ENCODE measurements around the gene PIPOX. TPM values are rescaled to one million over a fixed set of nuclear protein-coding genes. Genes with fewer than 3 reads are reported as not detected.

Gene PIPOX
- total and polyA plus RNA-seq, 2 of the 13 experiments (the other 11 are each of a cell fraction or from before 2014, with no cell fraction given), result 87.3 to 154 TPM

DNA sequence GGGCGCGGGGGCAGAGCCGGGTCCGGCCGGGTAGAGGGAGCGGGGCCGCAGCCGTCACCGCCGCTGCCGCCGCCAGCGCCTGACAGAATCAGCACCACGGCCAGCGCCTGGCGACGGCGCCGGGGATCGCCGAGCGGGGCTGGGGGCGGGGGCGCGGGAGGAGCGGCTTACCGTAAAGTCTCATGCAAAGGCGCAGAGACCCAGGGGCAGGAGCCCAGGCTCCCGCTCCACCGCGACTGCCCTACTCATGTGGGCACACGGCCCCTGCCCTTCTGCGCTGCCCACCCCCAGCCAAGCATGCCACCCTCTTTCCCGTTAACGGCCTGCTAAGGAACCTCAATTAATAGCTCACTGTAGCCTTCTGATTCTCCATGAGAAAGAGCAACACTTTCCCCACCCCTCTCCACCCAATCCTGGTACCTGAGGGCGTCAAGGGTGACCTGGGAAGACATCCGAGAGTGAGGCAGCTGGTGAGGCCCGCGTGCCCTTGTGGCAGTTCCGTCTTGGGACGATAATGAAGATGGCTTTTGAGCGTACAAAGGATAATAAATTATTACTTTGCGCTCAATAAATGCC is 36.9 kb upstream of the PIPOX start, which contains the start of gene SEZ6 (continued):
- TF ChIP-seq, protein P1, sequence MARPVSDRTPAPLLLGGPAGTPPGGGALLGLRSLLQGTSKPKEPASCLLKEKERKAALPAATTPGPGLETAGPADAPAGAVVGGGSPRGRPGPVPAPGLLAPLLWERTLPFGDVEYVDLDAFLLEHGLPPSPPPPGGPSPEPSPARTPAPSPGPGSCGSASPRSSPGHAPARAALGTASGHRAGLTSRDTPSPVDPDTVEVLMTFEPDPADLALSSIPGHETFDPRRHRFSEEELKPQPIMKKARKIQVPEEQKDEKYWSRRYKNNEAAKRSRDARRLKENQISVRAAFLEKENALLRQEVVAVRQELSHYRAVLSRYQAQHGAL (CRISPR knock-in tag; IDR thresholded peaks at IDR 0.05; ENCODE audit: not compliant biosample characterization), result peak; percentile 85
- TF ChIP-seq ZSCAN25 (CRISPR knock-in tag; IDR thresholded peaks at IDR 0.05) (peak; percentile 84), ZNF777 (CRISPR knock-in tag; IDR thresholded peaks at IDR 0.05) (peak; percentile 61), ZNF274 (CRISPR knock-in tag; IDR thresholded peaks at IDR 0.05) (peak; percentile 85; the same call in 1 of the 2 replicates), CENPX (CRISPR knock-in tag; IDR thresholded peaks at IDR 0.05) (no peak), RXRA (CRISPR knock-in tag; IDR thresholded peaks at IDR 0.05) (0 out of 2 replicates have a peak, but pooled peaks have one; percentile 26), SKI (IDR thresholded peaks at IDR 0.05; ENCODE audit: partially characterized antibody) (peak; percentile 42), ZNF713 (CRISPR knock-in tag; IDR thresholded peaks at IDR 0.05) (no peak), FOSL2 (CRISPR knock-in tag; IDR thresholded peaks at IDR 0.05) (peak; percentile 59), ZNF614 (CRISPR knock-in tag; IDR thresholded peaks at IDR 0.05; ENCODE audit: borderline replicate concordance) (peak; percentile 82; the same call in 1 of the 2 replicates)
- TF ChIP-seq, protein P2, sequence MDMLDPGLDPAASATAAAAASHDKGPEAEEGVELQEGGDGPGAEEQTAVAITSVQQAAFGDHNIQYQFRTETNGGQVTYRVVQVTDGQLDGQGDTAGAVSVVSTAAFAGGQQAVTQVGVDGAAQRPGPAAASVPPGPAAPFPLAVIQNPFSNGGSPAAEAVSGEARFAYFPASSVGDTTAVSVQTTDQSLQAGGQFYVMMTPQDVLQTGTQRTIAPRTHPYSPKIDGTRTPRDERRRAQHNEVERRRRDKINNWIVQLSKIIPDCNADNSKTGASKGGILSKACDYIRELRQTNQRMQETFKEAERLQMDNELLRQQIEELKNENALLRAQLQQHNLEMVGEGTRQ (IDR thresholded peaks at IDR 0.05; ENCODE audit: low read depth, low read length), result no peak
- TF ChIP-seq, protein P2 (CRISPR knock-in tag; IDR thresholded peaks at IDR 0.05; ENCODE audit: borderline replicate concordance), result no peak
- TF ChIP-seq, protein P3, sequence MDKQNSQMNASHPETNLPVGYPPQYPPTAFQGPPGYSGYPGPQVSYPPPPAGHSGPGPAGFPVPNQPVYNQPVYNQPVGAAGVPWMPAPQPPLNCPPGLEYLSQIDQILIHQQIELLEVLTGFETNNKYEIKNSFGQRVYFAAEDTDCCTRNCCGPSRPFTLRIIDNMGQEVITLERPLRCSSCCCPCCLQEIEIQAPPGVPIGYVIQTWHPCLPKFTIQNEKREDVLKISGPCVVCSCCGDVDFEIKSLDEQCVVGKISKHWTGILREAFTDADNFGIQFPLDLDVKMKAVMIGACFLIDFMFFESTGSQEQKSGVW (CRISPR knock-in tag; IDR thresholded peaks at IDR 0.05; ENCODE audit: borderline replicate concordance), result peak; percentile 86; the same call in 1 of the 2 replicates
- TF ChIP-seq, protein P4, sequence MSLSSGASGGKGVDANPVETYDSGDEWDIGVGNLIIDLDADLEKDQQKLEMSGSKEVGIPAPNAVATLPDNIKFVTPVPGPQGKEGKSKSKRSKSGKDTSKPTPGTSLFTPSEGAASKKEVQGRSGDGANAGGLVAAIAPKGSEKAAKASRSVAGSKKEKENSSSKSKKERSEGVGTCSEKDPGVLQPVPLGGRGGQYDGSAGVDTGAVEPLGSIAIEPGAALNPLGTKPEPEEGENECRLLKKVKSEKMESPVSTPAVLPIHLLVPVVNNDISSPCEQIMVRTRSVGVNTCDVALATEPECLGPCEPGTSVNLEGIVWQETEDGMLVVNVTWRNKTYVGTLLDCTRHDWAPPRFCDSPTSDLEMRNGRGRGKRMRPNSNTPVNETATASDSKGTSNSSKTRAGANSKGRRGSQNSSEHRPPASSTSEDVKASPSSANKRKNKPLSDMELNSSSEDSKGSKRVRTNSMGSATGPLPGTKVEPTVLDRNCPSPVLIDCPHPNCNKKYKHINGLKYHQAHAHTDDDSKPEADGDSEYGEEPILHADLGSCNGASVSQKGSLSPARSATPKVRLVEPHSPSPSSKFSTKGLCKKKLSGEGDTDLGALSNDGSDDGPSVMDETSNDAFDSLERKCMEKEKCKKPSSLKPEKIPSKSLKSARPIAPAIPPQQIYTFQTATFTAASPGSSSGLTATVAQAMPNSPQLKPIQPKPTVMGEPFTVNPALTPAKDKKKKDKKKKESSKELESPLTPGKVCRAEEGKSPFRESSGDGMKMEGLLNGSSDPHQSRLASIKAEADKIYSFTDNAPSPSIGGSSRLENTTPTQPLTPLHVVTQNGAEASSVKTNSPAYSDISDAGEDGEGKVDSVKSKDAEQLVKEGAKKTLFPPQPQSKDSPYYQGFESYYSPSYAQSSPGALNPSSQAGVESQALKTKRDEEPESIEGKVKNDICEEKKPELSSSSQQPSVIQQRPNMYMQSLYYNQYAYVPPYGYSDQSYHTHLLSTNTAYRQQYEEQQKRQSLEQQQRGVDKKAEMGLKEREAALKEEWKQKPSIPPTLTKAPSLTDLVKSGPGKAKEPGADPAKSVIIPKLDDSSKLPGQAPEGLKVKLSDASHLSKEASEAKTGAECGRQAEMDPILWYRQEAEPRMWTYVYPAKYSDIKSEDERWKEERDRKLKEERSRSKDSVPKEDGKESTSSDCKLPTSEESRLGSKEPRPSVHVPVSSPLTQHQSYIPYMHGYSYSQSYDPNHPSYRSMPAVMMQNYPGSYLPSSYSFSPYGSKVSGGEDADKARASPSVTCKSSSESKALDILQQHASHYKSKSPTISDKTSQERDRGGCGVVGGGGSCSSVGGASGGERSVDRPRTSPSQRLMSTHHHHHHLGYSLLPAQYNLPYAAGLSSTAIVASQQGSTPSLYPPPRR (CRISPR knock-in tag; IDR thresholded peaks at IDR 0.05; ENCODE audit: borderline replicate concordance), result peak; percentile 54; the same call in 1 of the 2 replicates
- TF ChIP-seq, protein P5, sequence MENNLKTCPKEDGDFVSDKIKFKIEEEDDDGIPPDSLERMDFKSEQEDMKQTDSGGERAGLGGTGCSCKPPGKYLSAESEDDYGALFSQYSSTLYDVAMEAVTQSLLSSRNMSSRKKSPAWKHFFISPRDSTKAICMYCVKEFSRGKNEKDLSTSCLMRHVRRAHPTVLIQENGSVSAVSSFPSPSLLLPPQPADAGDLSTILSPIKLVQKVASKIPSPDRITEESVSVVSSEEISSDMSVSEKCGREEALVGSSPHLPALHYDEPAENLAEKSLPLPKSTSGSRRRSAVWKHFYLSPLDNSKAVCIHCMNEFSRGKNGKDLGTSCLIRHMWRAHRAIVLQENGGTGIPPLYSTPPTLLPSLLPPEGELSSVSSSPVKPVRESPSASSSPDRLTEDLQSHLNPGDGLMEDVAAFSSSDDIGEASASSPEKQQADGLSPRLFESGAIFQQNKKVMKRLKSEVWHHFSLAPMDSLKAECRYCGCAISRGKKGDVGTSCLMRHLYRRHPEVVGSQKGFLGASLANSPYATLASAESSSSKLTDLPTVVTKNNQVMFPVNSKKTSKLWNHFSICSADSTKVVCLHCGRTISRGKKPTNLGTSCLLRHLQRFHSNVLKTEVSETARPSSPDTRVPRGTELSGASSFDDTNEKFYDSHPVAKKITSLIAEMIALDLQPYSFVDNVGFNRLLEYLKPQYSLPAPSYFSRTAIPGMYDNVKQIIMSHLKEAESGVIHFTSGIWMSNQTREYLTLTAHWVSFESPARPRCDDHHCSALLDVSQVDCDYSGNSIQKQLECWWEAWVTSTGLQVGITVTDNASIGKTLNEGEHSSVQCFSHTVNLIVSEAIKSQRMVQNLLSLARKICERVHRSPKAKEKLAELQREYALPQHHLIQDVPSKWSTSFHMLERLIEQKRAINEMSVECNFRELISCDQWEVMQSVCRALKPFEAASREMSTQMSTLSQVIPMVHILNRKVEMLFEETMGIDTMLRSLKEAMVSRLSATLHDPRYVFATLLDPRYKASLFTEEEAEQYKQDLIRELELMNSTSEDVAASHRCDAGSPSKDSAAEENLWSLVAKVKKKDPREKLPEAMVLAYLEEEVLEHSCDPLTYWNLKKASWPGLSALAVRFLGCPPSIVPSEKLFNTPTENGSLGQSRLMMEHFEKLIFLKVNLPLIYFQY (CRISPR knock-in tag; IDR thresholded peaks at IDR 0.05; ENCODE audit: borderline replicate concordance), result peak; percentile 90
